ENCODE data around the gene DAAM2. TPM values are rescaled to one million over a fixed set of nuclear protein-coding genes. Genes with fewer than 3 reads are reported as not detected.

The DAAM2 gene
- polyA plus RNA-seq, 1 experiment = 60.6 TPM

DNA sequence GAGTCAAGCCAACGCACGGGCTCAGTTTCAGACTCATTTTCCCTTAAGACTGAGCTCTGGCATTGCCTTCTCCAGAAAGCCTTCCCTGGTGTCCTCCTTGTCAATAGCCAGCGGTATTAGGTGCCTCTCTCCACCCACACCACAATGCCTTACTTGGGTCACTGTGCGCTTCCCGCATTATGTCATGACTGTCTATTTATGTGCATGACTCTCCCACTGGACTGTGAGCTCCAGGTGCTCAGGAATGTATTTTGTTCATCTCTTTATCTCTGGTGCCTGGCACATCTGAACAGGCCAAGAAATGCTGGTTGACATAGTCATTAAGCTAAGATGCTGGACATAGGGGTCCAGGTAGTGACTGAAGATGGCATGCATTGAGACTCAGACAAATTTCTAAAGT, 42.7 kb downstream of the DAAM2 start:
- H3K27me3 ChIP-seq (ENCODE audit: control insufficient read depth, insufficient read depth, low read length) = no peaks in the 10 kb centered on the region
- TF ChIP-seq CTCF (IDR thresholded peaks at IDR 0.05; ENCODE audit: insufficient read depth, low read depth, low read length) = no peak
- DNase-seq (ENCODE audit: low read depth) = no peak
- ChIA-PET POLR2A (no interaction called here), CTCF (interaction anchor here (0.5 to 2.1 kb wide), 6 partner anchors 9 to 465 kb away, joined by 3 to 8 read pairs (median 4); partner anchors contain the start of gene MOCS1)
- H3K4me3 ChIP-seq (ENCODE audit: low read depth, low read length) = no peak overlapping the region
- peaks cover 3% of the 10 kb centered on the region for H3K36me3 ChIP-seq (ENCODE audit: control insufficient read depth, insufficient read depth, low read length)

- TF ChIP-seq CTCF (IDR thresholded peaks at IDR 0.05; ENCODE audit: insufficient read depth, low read depth, low read length) = no peak
- ChIA-PET POLR2A (interaction anchor here (0.6 kb wide), 2 partner anchors 245 to 283 kb away, joined by 3 read pairs; no protein-coding TSS in a partner anchor), CTCF (no interaction called here)
- no peaks in the 10 kb centered on the region for H3K36me3 ChIP-seq (ENCODE audit: control insufficient read depth, insufficient read depth, low read length)
- peak; percentile 29 for DNase-seq (ENCODE audit: low read depth)
- no peaks in the 10 kb centered on the region for H3K27me3 ChIP-seq (ENCODE audit: control insufficient read depth, insufficient read depth, low read length)
- no peak overlapping the region for H3K4me3 ChIP-seq (ENCODE audit: low read depth, low read length)
These were observed 43.7 kb downstream of the DAAM2 start for GRCh38 chr6:39835821-39836295.

DNA sequence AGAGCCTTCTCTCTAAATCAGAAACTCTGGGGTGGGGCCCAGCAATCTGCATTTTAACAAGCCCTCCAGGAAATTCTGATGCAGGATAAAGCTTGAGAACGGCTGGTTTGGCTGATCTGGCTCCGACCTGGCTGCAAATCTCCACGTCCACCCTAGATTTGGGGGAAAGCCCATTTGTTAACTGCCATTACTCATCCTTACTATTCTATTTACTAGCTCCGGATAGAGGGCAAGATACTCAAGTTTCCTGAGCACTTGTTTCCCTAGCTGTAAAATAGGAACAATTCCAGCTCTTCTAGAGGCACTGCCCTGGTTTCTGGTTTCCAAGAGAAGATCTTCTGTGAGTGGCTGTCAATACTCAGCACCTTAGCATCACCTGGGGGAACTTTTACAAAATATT, 44.4 kb downstream of the DAAM2 start:
- Histone ChIP-seq H3K36me3 (ENCODE audit: control insufficient read depth, insufficient read depth, low read length) (no peaks in the 10 kb centered on the region), H3K27me3 (ENCODE audit: control insufficient read depth, insufficient read depth, low read length) (no peaks in the 10 kb centered on the region), H3K4me3 (ENCODE audit: low read depth, low read length) (no peak overlapping the region)
- ChIA-PET CTCF (interaction anchor here (0.7 to 1.2 kb wide), 3 partner anchors 8 to 1237 kb away, joined by 4 read pairs; no protein-coding TSS in a partner anchor), POLR2A (no interaction called here)
- peak; percentile 31 for DNase-seq (ENCODE audit: low read depth)
- no peak for TF ChIP-seq CTCF (IDR thresholded peaks at IDR 0.05; ENCODE audit: insufficient read depth, low read depth, low read length)

DNA sequence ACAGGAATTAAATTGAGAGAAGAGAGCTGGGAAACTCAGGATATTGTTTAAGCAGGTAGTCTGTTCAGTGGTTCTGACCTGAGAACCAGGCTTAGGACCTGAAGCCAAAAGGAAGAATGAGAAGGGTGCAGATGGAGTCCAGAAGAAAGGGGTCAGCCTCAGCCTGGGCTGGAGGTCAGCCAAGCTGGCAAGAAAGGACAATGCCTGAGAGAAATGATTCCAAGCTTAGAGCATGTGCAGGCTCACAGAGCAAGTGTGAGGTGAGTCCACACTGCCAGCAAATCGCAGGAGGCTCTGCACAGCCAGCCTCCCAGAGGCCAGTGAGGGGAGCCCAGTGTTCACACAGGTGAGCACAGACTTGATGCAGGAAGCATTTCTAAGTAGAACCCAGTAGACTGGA, 47.3 kb downstream of the DAAM2 start:
- no peak for DNase-seq (ENCODE audit: low read depth)
- no peaks in the 10 kb centered on the region for H3K27me3 ChIP-seq (ENCODE audit: control insufficient read depth, insufficient read depth, low read length)
- POLR2A ChIA-PET = no interaction called here
- H3K36me3 ChIP-seq (ENCODE audit: control insufficient read depth, insufficient read depth, low read length) = no peaks in the 10 kb centered on the region
- TF ChIP-seq CTCF (IDR thresholded peaks at IDR 0.05; ENCODE audit: insufficient read depth, low read depth, low read length) = no peak
- H3K4me3 ChIP-seq (ENCODE audit: low read depth, low read length) = no peak overlapping the region
- CTCF ChIA-PET = no interaction called here

DNA sequence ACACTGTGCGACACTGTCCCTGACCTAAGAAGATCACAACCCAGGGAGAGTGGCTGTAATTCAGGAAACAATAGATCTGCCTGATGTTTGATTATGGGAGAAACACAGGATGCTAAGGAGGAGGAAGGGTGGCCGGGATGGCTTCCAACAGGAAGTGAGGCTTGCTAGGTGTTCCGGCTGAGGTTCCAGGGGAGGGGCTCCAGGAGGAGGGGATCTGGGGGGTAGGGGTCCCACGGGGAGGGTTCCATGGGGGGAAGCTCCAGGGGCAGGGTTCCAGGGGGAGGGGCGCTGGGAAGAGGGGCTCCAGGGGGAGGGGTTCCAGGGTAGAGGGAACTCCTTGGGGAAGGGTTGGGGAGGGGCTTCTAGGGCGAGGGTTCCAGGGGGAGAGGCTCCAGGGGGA, 48.6 kb downstream of the DAAM2 start:
- H3K27me3 ChIP-seq (ENCODE audit: control insufficient read depth, insufficient read depth, low read length) = no peaks in the 10 kb centered on the region
- POLR2A ChIA-PET = no interaction called here
- TF ChIP-seq CTCF (IDR thresholded peaks at IDR 0.05; ENCODE audit: insufficient read depth, low read depth, low read length) = no peak
- DNase-seq (ENCODE audit: low read depth) = no peak
- CTCF ChIA-PET = no interaction called here
- no peaks in the 10 kb centered on the region for H3K36me3 ChIP-seq (ENCODE audit: control insufficient read depth, insufficient read depth, low read length)
- H3K4me3 ChIP-seq (ENCODE audit: low read depth, low read length) = no peak overlapping the region

All from BJ (cell line).